Effector memory CD8-positive, alpha-beta T cell (primary cell): ENCODE results near the gene GALM.
"Not testable (repeated sequence)": the region's sequence is repeated elsewhere in the genome, so short reads cannot be mapped to it uniquely, and the experiment has no call there.

ENCODE experiments used
- ATAC-seq: fragments of 150-1000 bp; cut with Tn5 transposase; replicated peaks from 2 replicates; pipeline ENCODE4 v1.10.0; 2021; ENCODE audit warnings: mild to moderate bottlenecking, moderate library complexity
- DNase-seq, 3 experiments: peaks; one replicate each; pipeline ENCODE4 v3.0.0; 2021
- H3K27ac Mint-ChIP-seq, 2 donors: one replicate each; pipeline ENCODE4 v1.8.0; 2022; ENCODE audit warnings: mild to moderate bottlenecking in 2 of 2, mixed read lengths in 2 of 2, moderate library complexity in 2 of 2
- H3K27me3 Mint-ChIP-seq, 2 donors: one replicate each; pipeline ENCODE4 v1.8.0; 2022; ENCODE audit warnings: mixed read lengths in 2 of 2
- H3K36me3 Mint-ChIP-seq: one replicate; pipeline ENCODE4 v1.8.0; 2022; ENCODE audit warnings: mild to moderate bottlenecking, moderate library complexity, mixed read lengths; ENCODE audit not compliant: insufficient read depth
- H3K4me1 Mint-ChIP-seq, 2 donors: one replicate each; pipeline ENCODE4 v1.8.0; 2022; ENCODE audit warnings: low read depth in 2 of 2, mixed read lengths in 2 of 2
- H3K4me3 Mint-ChIP-seq, 2 donors: one replicate each; pipeline ENCODE4 v1.8.0; 2022; ENCODE audit warnings: mild to moderate bottlenecking in 2 of 2, mixed read lengths in 2 of 2, moderate library complexity in 2 of 2
- H3K9me3 Mint-ChIP-seq, 2 donors: one replicate each; pipeline ENCODE4 v1.8.0; 2022; ENCODE audit warnings: mixed read lengths in 2 of 2

GALM gene

GRCh38 chr2:38676681-38677080 lies 10.8 kb downstream of the GALM start:
- no peaks in the 10 kb centered on the region for H3K27me3 Mint-ChIP-seq
- peaks cover 71% of the 10 kb centered on the region for H3K36me3 Mint-ChIP-seq
- peaks cover 22 to 45% of the 10 kb centered on the region in 2 donors for H3K4me1 Mint-ChIP-seq
- H3K27ac Mint-ChIP-seq, result peak overlapping the region; percentile 85 to 92
- DNase-seq (no peak), ATAC-seq (no peak)
- H3K4me3 Mint-ChIP-seq, result peak overlapping the region; percentile 23 to 61
- H3K9me3 Mint-ChIP-seq, result no peaks in the 10 kb centered on the region

GRCh38 chr2:38680868-38681267 lies 15.0 kb downstream of the GALM start:
- H3K36me3 Mint-ChIP-seq, result peaks cover 82% of the 10 kb centered on the region
- peak overlapping the region in 1 of 2 donors; percentile 11 for H3K4me3 Mint-ChIP-seq
- not testable (repeated sequence) for ATAC-seq, DNase-seq, H3K9me3 Mint-ChIP-seq, H3K27me3 Mint-ChIP-seq
- H3K4me1 Mint-ChIP-seq, result peaks cover 33 to 46% of the 10 kb centered on the region in 2 donors
- peak overlapping the region; percentile 73 to 97 for H3K27ac Mint-ChIP-seq

- peaks cover 29 to 48% of the 10 kb centered on the region in 2 donors for H3K4me1 Mint-ChIP-seq
- peak overlapping the region; percentile 97 for H3K27ac Mint-ChIP-seq
These were observed 16.2 kb downstream of the GALM start for GRCh38 chr2:38682008-38682575.

GRCh38 chr2:38682620-38683019 lies 16.7 kb downstream of the GALM start:
- H3K36me3 Mint-ChIP-seq, result peaks cover 75% of the 10 kb centered on the region
- peak overlapping the region; percentile 75 to 83 for H3K4me3 Mint-ChIP-seq
- H3K27ac Mint-ChIP-seq, result peak overlapping the region; percentile 97
- peak; percentile 56 for ATAC-seq
- H3K9me3 Mint-ChIP-seq, H3K27me3 Mint-ChIP-seq: not testable (repeated sequence)
- peaks cover 24 to 42% of the 10 kb centered on the region in 2 donors for H3K4me1 Mint-ChIP-seq
- peak in 1 of 3 experiments; percentile 40 for DNase-seq

More at GRCh38 chr2:38682008-38682575, 16.2 kb downstream of the GALM start:
- H3K36me3 Mint-ChIP-seq, result peaks cover 76% of the 10 kb centered on the region
- no peaks in the 10 kb centered on the region for H3K27me3 Mint-ChIP-seq
- DNase-seq, result peak; percentile 19 to 33 (median 20)
- no peaks in the 10 kb centered on the region for H3K9me3 Mint-ChIP-seq
- H3K4me3 Mint-ChIP-seq, result peak overlapping the region; percentile 75 to 83
- ATAC-seq, result peak; percentile 88

- Mint-ChIP-seq H3K4me3 (peak overlapping the region; percentile 40 to 75), H3K9me3 (no peaks in the 10 kb centered on the region), H3K36me3 (peaks cover 74% of the 10 kb centered on the region), H3K4me1 (peaks cover 23 to 40% of the 10 kb centered on the region in 2 donors), H3K27ac (peak overlapping the region; percentile 97), H3K27me3 (no peaks in the 10 kb centered on the region)
- ATAC-seq, result no peak
- DNase-seq, result no peak
These were observed 17.9 kb downstream of the GALM start for GRCh38 chr2:38683766-38684165.

- ATAC-seq, result peak; percentile 37
- no peaks in the 10 kb centered on the region for H3K27me3 Mint-ChIP-seq
- H3K27ac Mint-ChIP-seq, result peak overlapping the region; percentile 57 to 85
- H3K4me3 Mint-ChIP-seq, result peak overlapping the region in 1 of 2 donors; percentile 34
- H3K36me3 Mint-ChIP-seq, result peaks cover 74% of the 10 kb centered on the region
- peaks cover 24 to 44% of the 10 kb centered on the region in 2 donors for H3K4me1 Mint-ChIP-seq
- no peaks in the 10 kb centered on the region for H3K9me3 Mint-ChIP-seq
- no peak for DNase-seq
These were observed 19.3 kb downstream of the GALM start for GRCh38 chr2:38685116-38685735.

GRCh38 chr2:38690499-38691420 lies 24.8 kb downstream of the GALM start:
- ATAC-seq (no peak), DNase-seq (no peak)
- H3K27ac Mint-ChIP-seq, result peak overlapping the region; percentile 22 to 52
- peaks cover 33 to 52% of the 10 kb centered on the region in 2 donors for H3K4me1 Mint-ChIP-seq
- H3K27me3 Mint-ChIP-seq, result no peaks in the 10 kb centered on the region
- peaks cover 56% of the 10 kb centered on the region for H3K36me3 Mint-ChIP-seq
- no peaks in the 10 kb centered on the region for H3K9me3 Mint-ChIP-seq
- peak overlapping the region in 1 of 2 donors; percentile 16 for H3K4me3 Mint-ChIP-seq

- DNase-seq (no peak), ATAC-seq (no peak)
- H3K27me3 Mint-ChIP-seq, result no peaks in the 10 kb centered on the region
- H3K27ac Mint-ChIP-seq, result peak overlapping the region; percentile 89 to 97
- no peaks in the 10 kb centered on the region for H3K9me3 Mint-ChIP-seq
- peaks cover 56% of the 10 kb centered on the region for H3K36me3 Mint-ChIP-seq
- peaks cover 39 to 55% of the 10 kb centered on the region in 2 donors for H3K4me1 Mint-ChIP-seq
- H3K4me3 Mint-ChIP-seq, result peak overlapping the region; percentile 28 to 75
These were observed 26.1 kb downstream of the GALM start for GRCh38 chr2:38691994-38692393.

- DNase-seq (no peak), ATAC-seq (no peak)
- H3K4me3 Mint-ChIP-seq, result peak overlapping the region; percentile 72 to 75
- peaks cover 45 to 63% of the 10 kb centered on the region in 2 donors for H3K4me1 Mint-ChIP-seq
- peak overlapping the region; percentile 89 to 97 for H3K27ac Mint-ChIP-seq
- peaks cover 57% of the 10 kb centered on the region for H3K36me3 Mint-ChIP-seq
- H3K27me3 Mint-ChIP-seq, result no peaks in the 10 kb centered on the region
- H3K9me3 Mint-ChIP-seq, result no peaks in the 10 kb centered on the region
These were observed 26.9 kb downstream of the GALM start for GRCh38 chr2:38692636-38693318.

- ATAC-seq (peak; percentile 80), DNase-seq (peak; percentile 52 to 59 (median 55))
- Mint-ChIP-seq H3K27ac (peak overlapping the region; percentile 97), H3K9me3 (no peaks in the 10 kb centered on the region), H3K4me1 (peaks cover 45 to 66% of the 10 kb centered on the region in 2 donors), H3K4me3 (peak overlapping the region; percentile 69 to 73), H3K36me3 (peaks cover 43% of the 10 kb centered on the region), H3K27me3 (no peaks in the 10 kb centered on the region)
These were observed 31.4 kb downstream of the GALM start for GRCh38 chr2:38697116-38697840.

- H3K9me3 Mint-ChIP-seq, result no peaks in the 10 kb centered on the region
- no peaks in the 10 kb centered on the region for H3K27me3 Mint-ChIP-seq
- peaks cover 37 to 57% of the 10 kb centered on the region in 2 donors for H3K4me1 Mint-ChIP-seq
- no peak for DNase-seq
- peaks cover 43% of the 10 kb centered on the region for H3K36me3 Mint-ChIP-seq
- peak overlapping the region; percentile 97 for H3K27ac Mint-ChIP-seq
- ATAC-seq, result no peak
- H3K4me3 Mint-ChIP-seq, result no peak overlapping the region
These were observed 32.6 kb downstream of the GALM start for GRCh38 chr2:38698467-38699003.

GRCh38 chr2:38700113-38700785 lies 34.3 kb downstream of the GALM start:
- Mint-ChIP-seq H3K27ac (peak overlapping the region; percentile 88 to 97), H3K4me1 (peaks cover 31 to 49% of the 10 kb centered on the region in 2 donors), H3K36me3 (peaks cover 35% of the 10 kb centered on the region), H3K4me3 (peak overlapping the region; percentile 71 to 79), H3K27me3 (no peaks in the 10 kb centered on the region), H3K9me3 (no peaks in the 10 kb centered on the region)
- peak; percentile 21 for ATAC-seq
- no peak for DNase-seq
